ENCODE results near the gene FAT1.
"Not testable (repeated sequence)": the region's sequence is repeated elsewhere in the genome, so short reads cannot be mapped to it uniquely, and the experiment has no call there.

The FAT1 gene, protein sequence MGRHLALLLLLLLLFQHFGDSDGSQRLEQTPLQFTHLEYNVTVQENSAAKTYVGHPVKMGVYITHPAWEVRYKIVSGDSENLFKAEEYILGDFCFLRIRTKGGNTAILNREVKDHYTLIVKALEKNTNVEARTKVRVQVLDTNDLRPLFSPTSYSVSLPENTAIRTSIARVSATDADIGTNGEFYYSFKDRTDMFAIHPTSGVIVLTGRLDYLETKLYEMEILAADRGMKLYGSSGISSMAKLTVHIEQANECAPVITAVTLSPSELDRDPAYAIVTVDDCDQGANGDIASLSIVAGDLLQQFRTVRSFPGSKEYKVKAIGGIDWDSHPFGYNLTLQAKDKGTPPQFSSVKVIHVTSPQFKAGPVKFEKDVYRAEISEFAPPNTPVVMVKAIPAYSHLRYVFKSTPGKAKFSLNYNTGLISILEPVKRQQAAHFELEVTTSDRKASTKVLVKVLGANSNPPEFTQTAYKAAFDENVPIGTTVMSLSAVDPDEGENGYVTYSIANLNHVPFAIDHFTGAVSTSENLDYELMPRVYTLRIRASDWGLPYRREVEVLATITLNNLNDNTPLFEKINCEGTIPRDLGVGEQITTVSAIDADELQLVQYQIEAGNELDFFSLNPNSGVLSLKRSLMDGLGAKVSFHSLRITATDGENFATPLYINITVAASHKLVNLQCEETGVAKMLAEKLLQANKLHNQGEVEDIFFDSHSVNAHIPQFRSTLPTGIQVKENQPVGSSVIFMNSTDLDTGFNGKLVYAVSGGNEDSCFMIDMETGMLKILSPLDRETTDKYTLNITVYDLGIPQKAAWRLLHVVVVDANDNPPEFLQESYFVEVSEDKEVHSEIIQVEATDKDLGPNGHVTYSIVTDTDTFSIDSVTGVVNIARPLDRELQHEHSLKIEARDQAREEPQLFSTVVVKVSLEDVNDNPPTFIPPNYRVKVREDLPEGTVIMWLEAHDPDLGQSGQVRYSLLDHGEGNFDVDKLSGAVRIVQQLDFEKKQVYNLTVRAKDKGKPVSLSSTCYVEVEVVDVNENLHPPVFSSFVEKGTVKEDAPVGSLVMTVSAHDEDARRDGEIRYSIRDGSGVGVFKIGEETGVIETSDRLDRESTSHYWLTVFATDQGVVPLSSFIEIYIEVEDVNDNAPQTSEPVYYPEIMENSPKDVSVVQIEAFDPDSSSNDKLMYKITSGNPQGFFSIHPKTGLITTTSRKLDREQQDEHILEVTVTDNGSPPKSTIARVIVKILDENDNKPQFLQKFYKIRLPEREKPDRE (N-terminal part only)

GRCh38 chr4:186723292-186724057 is at the start of gene FAT1:
Gene FAT1, minus strand, starts transcription at chr4:186723856. Its CDS starts 14,029 bp downstream, at chr4:186709827.
- DNase-seq: peak; percentile 10

DNA sequence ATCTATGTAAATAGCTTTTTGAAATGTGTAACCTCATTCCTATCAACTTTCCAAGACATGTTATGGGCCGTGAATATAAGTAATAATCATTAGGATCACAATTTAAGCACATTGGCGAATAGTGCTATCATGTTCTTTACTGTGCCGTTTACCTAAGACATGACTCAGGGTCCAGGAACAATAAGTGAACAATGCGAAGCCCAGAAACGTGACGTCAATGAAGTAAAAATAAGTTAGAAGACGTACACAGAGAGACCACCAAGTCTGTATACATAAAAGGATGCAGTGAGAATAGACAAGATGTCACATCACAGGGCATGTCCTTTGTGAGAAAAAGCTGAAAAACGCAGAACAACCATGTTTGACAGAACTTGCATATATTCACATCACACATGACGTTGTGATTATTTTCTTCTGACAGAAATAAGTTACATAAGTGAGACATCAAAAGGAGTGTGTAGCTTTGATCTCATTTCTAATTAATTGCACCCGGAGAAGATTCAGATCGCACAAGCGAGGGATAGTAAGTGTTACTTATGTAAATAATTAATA is 49.4 kb upstream of the FAT1 start:
- DNase-seq: no peak

- no peak for DNase-seq
Observed at GRCh38 chr4:186771624-186772023, 48.0 kb upstream of the FAT1 start.

GRCh38 chr4:186770481-186771175 is 47.0 kb upstream of the FAT1 start:
- DNase-seq: no peak

DNA sequence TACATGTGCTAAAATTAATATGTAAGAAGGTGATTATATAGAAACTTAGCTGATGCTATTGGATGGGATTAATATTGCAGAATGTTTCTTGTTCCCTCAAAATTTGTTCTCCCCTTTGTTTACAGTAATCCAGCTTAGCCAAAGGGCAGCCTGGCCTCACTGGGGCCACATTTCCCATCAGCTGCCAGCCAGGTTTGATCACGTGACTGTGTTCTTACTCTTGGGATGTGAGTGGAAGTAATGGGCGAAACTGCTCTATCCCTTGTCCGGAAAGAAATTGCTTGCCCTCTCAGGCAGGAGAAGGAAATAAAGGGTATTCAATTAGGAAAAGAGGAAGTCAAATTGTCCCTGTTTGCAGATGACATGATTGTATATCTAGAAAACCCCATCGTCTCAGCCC is 44.1 kb upstream of the FAT1 start:
- no peak for DNase-seq

DNA sequence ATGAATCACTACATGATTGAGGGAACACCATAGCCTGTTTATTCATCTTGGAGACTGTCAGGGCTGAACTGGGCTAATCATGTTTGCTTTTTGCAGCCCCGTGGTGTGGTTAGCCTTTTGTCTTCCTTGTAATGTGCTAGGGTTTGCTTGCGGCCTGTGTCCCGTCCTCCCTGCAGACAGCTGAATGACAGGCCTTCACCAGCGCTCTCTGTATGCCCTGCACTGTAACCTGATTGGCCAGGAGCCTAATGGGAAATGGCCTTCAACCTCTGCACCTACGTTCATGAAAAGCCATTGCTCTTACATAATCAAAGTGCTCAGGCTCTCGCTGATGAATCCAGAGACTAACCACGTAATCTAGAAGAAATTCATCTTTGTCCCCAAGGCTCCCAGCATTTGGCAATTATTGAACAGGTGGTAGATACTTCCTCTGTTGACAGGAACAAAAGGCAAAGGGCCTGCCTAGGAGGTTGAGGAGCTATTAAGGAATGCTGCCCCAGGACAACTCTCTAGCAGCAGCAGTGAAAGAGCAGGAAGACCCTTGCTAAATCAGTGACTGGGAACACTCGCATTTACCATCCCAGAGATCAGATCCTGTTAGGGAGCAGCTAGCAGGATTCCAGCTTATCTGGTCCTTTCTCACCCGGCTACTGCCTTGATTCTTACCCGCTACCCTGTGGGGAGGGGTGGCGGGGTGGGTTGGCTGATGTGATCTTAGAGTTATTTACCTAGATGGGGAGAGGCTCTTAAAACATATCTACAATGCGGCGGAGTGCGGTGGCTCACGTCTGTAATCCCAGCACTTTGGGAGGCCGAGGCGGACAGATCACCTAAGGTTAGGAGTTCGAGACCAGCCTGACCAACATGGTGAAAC is 42.3 kb upstream of the FAT1 start:
- peak; percentile 1 for DNase-seq

DNA sequence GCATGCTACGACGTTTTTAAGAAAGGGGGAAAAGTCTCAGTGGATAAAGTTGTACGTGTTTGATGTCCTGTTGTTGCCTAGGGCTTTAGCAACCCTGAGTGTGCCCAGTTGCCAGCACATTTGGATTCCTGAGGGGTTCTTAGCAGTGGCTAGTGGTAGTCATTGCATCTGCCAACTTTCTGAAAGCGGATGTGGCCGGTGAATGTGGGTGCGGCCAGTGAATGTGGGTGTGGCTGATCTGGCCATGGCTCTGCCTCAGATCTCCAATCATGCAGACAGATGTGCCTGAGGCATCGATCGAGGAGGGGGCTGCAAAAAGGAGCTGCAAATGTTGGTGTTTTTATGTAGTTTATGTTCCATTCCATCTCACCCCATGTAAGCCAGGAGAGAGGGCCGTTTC is 41.5 kb upstream of the FAT1 start:
- DNase-seq: no peak

DNA sequence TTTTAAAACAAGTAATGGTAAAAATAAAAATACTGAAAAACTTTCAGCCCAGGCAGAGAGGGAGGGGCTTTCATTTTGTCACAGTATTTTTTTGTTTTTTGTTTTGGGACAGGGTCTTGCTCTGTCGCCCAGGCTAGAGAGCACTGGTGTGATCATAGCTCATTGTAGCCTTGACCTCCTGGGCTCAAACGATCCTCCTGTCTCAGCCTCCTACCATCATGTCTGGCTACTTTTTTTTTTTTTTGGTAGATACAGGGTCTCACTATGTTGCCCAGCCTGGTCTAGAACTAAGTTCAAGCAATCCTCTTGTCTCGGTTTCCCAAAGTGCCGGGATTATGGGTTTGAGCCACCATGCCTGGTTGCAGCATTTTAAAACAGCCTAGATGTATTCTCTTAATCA is 40.8 kb upstream of the FAT1 start:
- no peak for DNase-seq

DNA sequence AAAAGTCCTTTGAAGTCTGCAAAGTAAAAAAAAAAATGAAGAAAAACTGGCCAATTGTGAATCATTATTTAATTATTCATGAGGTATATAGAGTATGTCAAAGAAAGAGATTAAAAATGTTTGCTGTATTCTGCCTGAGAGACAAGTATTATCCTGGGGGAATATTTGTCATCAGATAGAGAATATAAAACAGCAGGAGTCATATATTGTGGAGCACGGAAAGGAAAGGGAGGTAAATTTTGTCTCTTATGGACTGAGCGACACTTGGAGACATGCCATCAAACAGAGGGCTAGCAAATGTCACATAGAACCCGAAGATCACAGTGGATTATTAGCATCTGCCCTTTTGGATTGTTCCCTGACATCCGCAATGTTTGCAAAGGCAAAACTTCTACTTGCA is 39.2 kb upstream of the FAT1 start:
- DNase-seq: no peak

DNA sequence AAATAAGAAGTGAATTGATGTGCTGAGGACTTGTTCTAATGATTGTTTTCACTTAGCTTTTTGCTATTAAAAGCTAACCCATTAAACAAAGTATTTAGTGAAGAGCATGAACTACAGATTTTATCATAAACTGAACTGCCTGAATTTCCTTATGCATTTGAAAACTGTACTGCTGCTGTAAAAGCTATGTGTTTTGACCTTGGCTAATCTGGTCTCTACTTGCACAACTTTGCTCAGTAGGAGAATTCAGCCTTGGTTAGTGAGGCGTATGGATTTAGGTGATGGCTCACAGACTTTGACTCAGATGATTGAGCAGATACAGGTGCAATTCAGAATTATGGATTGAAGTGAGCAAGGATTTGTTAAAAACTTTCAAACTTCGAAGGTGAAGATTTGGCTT is 38.7 kb upstream of the FAT1 start:
- DNase-seq: no peak

DNA sequence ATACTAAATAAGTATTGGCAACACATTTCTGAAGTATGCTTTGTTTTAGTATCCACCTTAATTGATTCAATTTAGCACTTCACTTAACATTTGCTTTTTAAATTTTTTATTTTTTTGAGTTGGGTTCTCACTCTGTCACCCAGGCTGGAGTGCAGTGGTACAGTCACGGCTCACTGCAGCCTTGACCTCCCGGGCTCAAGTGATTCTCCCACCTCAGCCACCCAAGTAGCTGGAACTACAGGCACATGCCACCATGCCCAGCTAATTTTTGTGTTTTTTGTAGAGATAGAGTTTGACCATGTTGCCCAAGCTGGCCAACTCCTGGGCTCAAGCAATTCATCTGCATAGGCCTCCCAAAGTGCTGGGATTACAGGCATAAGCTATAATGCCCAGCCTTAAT is 38.3 kb upstream of the FAT1 start:
- not testable (repeated sequence) for DNase-seq

DNA sequence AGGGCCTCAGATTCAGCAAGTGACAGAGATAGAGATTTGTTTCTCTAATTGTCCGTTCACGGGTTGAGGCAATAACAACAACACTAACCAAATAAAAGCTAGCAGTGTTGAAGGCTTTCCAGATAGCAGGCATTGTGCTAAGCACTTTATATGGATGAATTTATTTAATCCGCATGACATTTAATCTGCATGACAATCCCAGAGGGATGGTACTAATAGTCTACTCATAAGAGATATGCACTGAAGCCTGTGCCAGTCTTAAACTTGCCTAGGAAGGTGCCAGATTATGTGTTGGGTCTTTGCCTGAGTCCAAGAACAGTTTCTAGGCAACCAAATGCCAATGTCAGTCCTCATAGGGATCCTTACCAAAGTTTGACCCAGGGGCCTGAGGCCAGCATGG is 37.7 kb upstream of the FAT1 start:
- DNase-seq: no peak

GRCh38 chr4:186760576-186760975 is 36.9 kb upstream of the FAT1 start:
- no peak for DNase-seq

GRCh38 chr4:186759990-186760389 is 36.3 kb upstream of the FAT1 start:
- DNase-seq: no peak

GRCh38 chr4:186758929-186759682 is 35.5 kb upstream of the FAT1 start:
- DNase-seq: no peak

GRCh38 chr4:186757696-186758355 is 34.2 kb upstream of the FAT1 start:
- peak; percentile 14 for DNase-seq

GRCh38 chr4:186756550-186756949 is 32.9 kb upstream of the FAT1 start:
- not testable (repeated sequence) for DNase-seq

DNA sequence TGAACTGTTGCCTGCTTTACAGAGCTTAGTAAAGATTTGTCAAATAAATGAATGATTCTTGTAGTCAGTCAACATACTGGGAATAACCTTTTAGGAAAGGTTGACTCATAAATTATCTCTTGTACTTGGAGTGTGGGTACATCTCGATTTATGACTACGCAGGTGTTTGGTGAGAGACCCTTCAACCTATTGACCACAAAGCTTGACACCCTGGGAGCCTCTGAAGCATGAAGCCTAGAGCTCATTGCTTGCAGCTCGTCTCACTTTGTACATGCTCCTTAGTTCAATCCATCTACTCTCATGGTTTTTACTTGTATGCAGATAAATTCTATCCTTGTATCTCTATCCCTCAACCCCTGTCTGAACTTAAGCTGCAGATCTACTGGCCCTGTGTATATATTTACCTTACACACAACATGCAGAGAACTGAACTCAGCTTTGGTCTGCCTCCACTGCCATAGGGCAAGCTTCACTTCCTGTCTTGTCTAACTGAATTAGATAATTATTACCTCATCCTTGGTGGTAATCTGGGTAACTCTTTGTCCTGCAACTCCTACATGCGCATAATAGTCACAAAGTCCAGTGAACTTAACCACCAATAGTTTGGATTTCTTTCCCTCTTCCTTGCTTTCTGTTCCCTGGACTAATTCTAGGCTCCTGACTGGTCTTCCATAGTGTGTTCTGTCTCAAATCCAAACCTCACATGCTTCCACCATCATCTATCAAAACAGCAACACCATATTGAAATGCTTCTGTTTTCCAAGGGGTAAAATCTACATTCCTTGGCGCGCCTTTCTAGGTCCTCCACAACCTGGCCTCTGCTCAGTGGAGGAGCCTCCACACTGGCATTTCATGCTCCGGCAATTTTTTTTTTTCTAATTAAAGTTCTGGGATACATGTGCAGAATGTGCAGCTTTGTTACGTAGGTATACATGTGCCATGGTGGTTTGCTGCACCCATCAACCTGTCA is 32.2 kb upstream of the FAT1 start:
- no peak for DNase-seq
